ENCODE measurements around the gene DZIP1L. TPM values are rescaled to one million over a fixed set of nuclear protein-coding genes. Genes with fewer than 3 reads are reported as not detected.
A peak's percentile ranks its signal among the peaks of the same experiment; 100 is the strongest.

Gene DZIP1L
- total RNA-seq, 1 experiment from 2014 or later: 16.2 TPM

GRCh38 chr3:138078901-138079344 is 36.5 kb downstream of the DZIP1L start:
- in situ Hi-C loops (cut with HindIII; ENCODE audit: low sequenced_read_pairs): no loop called here
- no peak for DNase-seq (ENCODE audit: low spot score)

GRCh38 chr3:138078096-138078495 is 37.3 kb downstream of the DZIP1L start:
- DNase-seq (ENCODE audit: low spot score): no peak
- in situ Hi-C loops (cut with HindIII; ENCODE audit: low sequenced_read_pairs): no loop called here

GRCh38 chr3:138072796-138073195 is 42.6 kb downstream of the DZIP1L start:
- in situ Hi-C loops (cut with HindIII; ENCODE audit: low sequenced_read_pairs): no loop called here
- DNase-seq (ENCODE audit: low spot score): no peak

GRCh38 chr3:138070006-138070405 is 45.4 kb downstream of the DZIP1L start:
- DNase-seq (ENCODE audit: low spot score): peak; percentile 6
- in situ Hi-C loops (cut with HindIII; ENCODE audit: low sequenced_read_pairs): no loop called here

GRCh38 chr3:138068579-138069174 is 46.7 kb downstream of the DZIP1L start:
- DNase-seq (ENCODE audit: low spot score): peak; percentile 83
- in situ Hi-C loops (cut with HindIII; ENCODE audit: low sequenced_read_pairs): no loop called here

- DNase-seq (ENCODE audit: low spot score): no peak
- in situ Hi-C loops (cut with HindIII; ENCODE audit: low sequenced_read_pairs): no loop called here
These were observed 47.4 kb downstream of the DZIP1L start for GRCh38 chr3:138068046-138068445.

- DNase-seq (ENCODE audit: low spot score): no peak
- in situ Hi-C loops (cut with HindIII; ENCODE audit: low sequenced_read_pairs): no loop called here
These were observed 48.4 kb downstream of the DZIP1L start for GRCh38 chr3:138066972-138067371.

- no peak for DNase-seq (ENCODE audit: low spot score)
- in situ Hi-C loops (cut with HindIII; ENCODE audit: low sequenced_read_pairs): no loop called here
These were observed 49.0 kb downstream of the DZIP1L start for GRCh38 chr3:138066383-138066782.

GRCh38 chr3:138065949-138066348 is 49.5 kb downstream of the DZIP1L start:
- in situ Hi-C loops (cut with HindIII; ENCODE audit: low sequenced_read_pairs): no loop called here

GRCh38 chr3:138063416-138063815 is 52.0 kb downstream of the DZIP1L start:
- in situ Hi-C loops (cut with HindIII; ENCODE audit: low sequenced_read_pairs): no loop called here
- DNase-seq (ENCODE audit: low spot score): no peak

More at GRCh38 chr3:138065949-138066348, 49.5 kb downstream of the DZIP1L start:
- no peak for DNase-seq (ENCODE audit: low spot score)

GRCh38 chr3:138062626-138063025 is 52.8 kb downstream of the DZIP1L start:
- in situ Hi-C loops (cut with HindIII; ENCODE audit: low sequenced_read_pairs): no loop called here
- DNase-seq (ENCODE audit: low spot score): no peak

- in situ Hi-C loops (cut with HindIII; ENCODE audit: low sequenced_read_pairs): no loop called here
These were observed 53.4 kb downstream of the DZIP1L start for GRCh38 chr3:138062037-138062436.

GRCh38 chr3:138060792-138061191 is 54.6 kb downstream of the DZIP1L start:
- in situ Hi-C loops (cut with HindIII; ENCODE audit: low sequenced_read_pairs): no loop called here
- DNase-seq (ENCODE audit: low spot score): no peak

More at GRCh38 chr3:138062037-138062436, 53.4 kb downstream of the DZIP1L start:
- no peak for DNase-seq (ENCODE audit: low spot score)

GRCh38 chr3:138059261-138059660 is 56.1 kb downstream of the DZIP1L start:
- no peak for DNase-seq (ENCODE audit: low spot score)
- in situ Hi-C loops (cut with HindIII; ENCODE audit: low sequenced_read_pairs): no loop called here

GRCh38 chr3:138057384-138057783 is 58.0 kb downstream of the DZIP1L start:
- in situ Hi-C loops (cut with HindIII; ENCODE audit: low sequenced_read_pairs): no loop called here
- no peak for DNase-seq (ENCODE audit: low spot score)

GRCh38 chr3:138054057-138054456 is 61.4 kb downstream of the DZIP1L start:
- in situ Hi-C loops (cut with HindIII; ENCODE audit: low sequenced_read_pairs): no loop called here
- DNase-seq (ENCODE audit: low spot score): no peak

- in situ Hi-C loops (cut with HindIII; ENCODE audit: low sequenced_read_pairs): no loop called here
- DNase-seq (ENCODE audit: low spot score): peak; percentile 66
These were observed 63.2 kb downstream of the DZIP1L start for GRCh38 chr3:138051947-138052802.

GRCh38 chr3:138049157-138049919 is 66.1 kb downstream of the DZIP1L start:
- no peak for DNase-seq (ENCODE audit: low spot score)
- in situ Hi-C loops (cut with HindIII; ENCODE audit: low sequenced_read_pairs): no loop called here

GRCh38 chr3:138047596-138048158 is 67.7 kb downstream of the DZIP1L start:
- no peak for DNase-seq (ENCODE audit: low spot score)
- in situ Hi-C loops (cut with HindIII; ENCODE audit: low sequenced_read_pairs): no loop called here
